Mesodermal cell (in vitro differentiated cells): ENCODE data around the gene TMEM132D.

ENCODE experiments used
- H3K27ac ChIP-seq: 2 replicates; pipeline ENCODE4 v1.7.0; 2013; ENCODE audit warnings: mild to moderate bottlenecking, low read depth, low read length, moderate library complexity; ENCODE audit not compliant: severe bottlenecking
- H3K36me3 ChIP-seq: 2 replicates; pipeline ENCODE4 v1.7.1; 2013; ENCODE audit warnings: mild to moderate bottlenecking, low read length, moderate library complexity; ENCODE audit not compliant: control insufficient read depth, insufficient read depth
- H3K4me1 ChIP-seq: one replicate; pipeline ENCODE4 v1.7.1; 2013; ENCODE audit warnings: mild to moderate bottlenecking, low read length; ENCODE audit not compliant: insufficient read depth, control insufficient read depth, poor library complexity, severe bottlenecking
- H3K4me3 ChIP-seq: 2 replicates; pipeline ENCODE4 v1.7.0; 2013; ENCODE audit warnings: low read length, control low read depth, mild to moderate bottlenecking; ENCODE audit not compliant: insufficient read depth, poor library complexity, severe bottlenecking; ENCODE audit errors: extremely low read depth
- H3K9me3 ChIP-seq: 2 replicates; pipeline ENCODE4 v1.7.1; 2013; ENCODE audit warnings: mild to moderate bottlenecking, low read length, moderate library complexity; ENCODE audit not compliant: control insufficient read depth
- WGBS, 2 experiments: methylation state at CpG; one replicate each; pipeline ENCODE4 v1.1.5; 2013; ENCODE audit warnings: missing lambda C conversion rate in 2 of 2; ENCODE audit not compliant: insufficient coverage in 2 of 2; 5-methylcytosine and 5-hydroxymethylcytosine counted together

The TMEM132D gene

DNA sequence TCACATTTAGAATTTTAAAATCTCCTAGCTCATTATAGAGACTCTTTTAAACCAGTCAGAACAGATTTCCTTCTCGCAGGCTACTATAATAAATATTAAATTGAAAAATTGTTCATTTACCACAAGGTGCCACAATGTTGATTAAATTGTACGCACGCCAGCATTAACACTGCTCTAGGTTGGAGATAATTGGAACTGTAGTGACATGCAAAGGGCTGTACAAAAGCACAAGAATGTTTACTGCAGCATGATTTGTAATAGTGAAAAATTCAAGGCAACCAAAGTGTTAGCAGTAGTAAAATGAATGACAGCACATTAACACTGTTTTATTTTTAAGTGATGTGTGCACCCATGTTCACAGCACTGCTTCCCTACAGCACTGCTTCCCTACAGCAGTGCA, 52.5 kb downstream of the TMEM132D start:
- 75 to 100% methylated on average over 2 of the region's 3 CpGs for WGBS, 2 experiments

DNA sequence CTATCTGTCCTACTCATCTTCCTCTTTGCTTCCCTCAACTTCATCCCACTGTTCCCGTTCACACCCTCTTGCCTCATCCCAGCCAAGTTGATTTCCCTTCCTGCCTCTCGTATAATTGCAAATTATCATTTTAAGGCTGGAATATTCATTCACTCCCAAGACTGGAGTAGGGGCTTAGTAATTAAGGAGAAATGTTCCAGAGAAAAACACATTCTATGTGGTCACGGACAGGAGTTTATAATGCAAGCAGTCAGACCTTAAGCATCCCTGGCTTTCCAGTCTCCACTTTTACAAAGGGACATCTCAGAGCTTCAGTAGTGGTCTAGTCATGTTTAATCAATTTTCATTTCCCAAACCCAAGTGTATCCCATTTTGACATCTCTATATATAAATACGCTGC, 54.9 kb downstream of the TMEM132D start:
- no peaks in the 10 kb centered on the region for H3K9me3 ChIP-seq
- no peak overlapping the region for H3K4me3 ChIP-seq
- no peak overlapping the region for H3K27ac ChIP-seq
- H3K4me1 ChIP-seq: no peaks in the 10 kb centered on the region
- no peaks in the 10 kb centered on the region for H3K36me3 ChIP-seq
- WGBS, 2 experiments: 81 to 100% methylated on average over 2 to 3 of the region's 4 CpGs

More for the DNA sequence above, 52.5 kb downstream of the TMEM132D start:
- Histone ChIP-seq H3K4me1 (no peaks in the 10 kb centered on the region), H3K9me3 (no peaks in the 10 kb centered on the region), H3K36me3 (no peaks in the 10 kb centered on the region), H3K27ac (no peak overlapping the region), H3K4me3 (no peak overlapping the region)

DNA sequence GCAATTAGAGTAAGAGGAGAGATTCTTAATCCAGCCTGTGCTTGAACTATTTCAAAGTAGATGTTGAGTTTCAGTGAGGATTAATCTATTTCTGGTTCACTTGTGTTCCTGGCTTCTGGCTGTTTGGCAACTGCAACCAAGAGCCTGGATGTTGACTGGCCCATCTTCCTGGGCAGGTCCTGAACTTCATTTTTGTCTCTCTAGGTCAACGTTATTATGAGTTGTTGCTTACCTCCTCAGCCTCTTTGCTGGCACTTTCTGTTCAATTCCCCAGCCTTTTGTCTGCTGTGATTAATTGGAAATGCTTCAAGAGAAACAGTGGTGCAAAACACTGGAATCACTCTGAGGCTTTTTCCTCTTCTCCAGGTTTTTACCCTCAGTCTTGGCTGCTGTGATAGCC, 56.8 kb downstream of the TMEM132D start:
- 83 to 86% methylated on average over 1 of the region's 1 CpG for WGBS, 2 experiments
- Histone ChIP-seq H3K27ac (no peak overlapping the region), H3K36me3 (no peaks in the 10 kb centered on the region), H3K4me3 (no peak overlapping the region), H3K4me1 (no peaks in the 10 kb centered on the region), H3K9me3 (no peaks in the 10 kb centered on the region)

DNA sequence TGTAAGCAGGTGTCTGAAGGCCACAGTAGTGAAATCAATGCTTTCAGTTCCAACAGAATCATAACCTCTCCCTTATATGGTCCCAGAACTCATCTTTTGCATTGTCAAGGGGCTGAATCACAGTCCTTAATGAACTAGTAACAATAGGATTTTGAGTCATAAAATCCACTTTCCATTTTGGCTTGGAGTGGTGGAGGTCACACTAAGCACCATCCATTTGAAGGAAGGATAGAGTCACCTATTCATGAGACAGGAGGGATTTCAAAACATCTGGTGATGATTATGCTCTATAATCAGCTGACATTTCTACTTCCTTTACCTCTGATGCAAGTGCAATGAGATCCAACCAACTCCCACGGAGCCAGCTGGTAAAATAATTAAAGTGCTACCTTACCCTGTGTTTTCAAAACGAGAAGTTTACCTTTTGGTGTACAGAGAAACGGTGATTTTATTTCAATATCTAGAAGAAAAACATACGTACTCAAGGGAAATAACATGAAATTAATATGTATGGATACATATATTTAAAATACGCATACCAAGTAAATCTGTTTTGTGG, 59.1 kb downstream of the TMEM132D start:
- WGBS, 2 experiments: no CpG with 5 or more reads among the region's 5 CpGs

GRCh38 chr12:129841251-129841650, 62.6 kb downstream of the TMEM132D start:
- no peaks in the 10 kb centered on the region for H3K9me3 ChIP-seq
- no peaks in the 10 kb centered on the region for H3K36me3 ChIP-seq
- H3K27ac ChIP-seq: no peak overlapping the region
- 100% methylated on average over 1 of the region's 3 CpGs; no CpG with 5 or more reads in 1 of the 2 experiments for WGBS, 2 experiments
- no peaks in the 10 kb centered on the region for H3K4me1 ChIP-seq
- no peak overlapping the region for H3K4me3 ChIP-seq

More for the DNA sequence above, 59.1 kb downstream of the TMEM132D start:
- Histone ChIP-seq H3K27ac (no peak overlapping the region), H3K36me3 (no peaks in the 10 kb centered on the region), H3K4me1 (no peaks in the 10 kb centered on the region), H3K4me3 (no peak overlapping the region), H3K9me3 (no peaks in the 10 kb centered on the region)

DNA sequence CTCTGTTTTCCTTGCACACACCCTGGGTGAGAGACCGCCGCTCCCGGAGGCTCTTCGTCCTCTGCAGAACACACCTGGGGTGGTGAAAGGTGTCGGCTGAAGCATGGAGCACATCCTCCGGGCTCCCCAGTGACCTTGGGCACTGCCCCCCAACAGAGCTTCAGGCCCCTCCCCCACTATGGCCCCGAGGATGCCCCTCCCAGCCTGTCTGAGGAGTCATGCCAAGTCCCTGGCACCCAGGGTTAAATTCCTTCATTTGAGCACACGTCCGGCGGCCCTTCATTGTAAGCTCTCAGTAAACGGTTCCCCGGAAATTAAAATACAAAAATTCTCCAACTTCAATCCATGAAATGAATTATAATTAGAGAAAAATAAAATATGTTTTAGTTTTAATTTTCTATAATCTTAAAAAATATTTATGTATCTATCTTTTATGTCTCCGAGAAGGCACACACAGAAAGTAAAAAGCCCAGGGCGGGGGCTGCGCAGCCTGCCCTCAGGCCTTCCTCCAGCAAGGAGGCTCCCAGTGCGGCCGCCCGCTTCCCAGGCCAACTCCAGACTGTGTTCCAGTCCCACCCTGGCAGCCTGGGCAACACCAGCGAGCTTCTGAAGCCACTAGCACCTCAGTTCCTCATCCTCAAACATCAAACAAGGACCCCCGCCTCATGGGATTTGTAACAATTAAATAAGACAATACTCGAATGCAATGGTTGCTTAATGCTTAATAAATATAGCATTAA, 63.5 kb downstream of the TMEM132D start:
- Histone ChIP-seq H3K9me3 (no peaks in the 10 kb centered on the region), H3K27ac (no peak overlapping the region), H3K4me3 (no peak overlapping the region), H3K36me3 (no peaks in the 10 kb centered on the region), H3K4me1 (no peaks in the 10 kb centered on the region)
- 95% methylated on average over 7 to 8 of the region's 21 CpGs for WGBS, 2 experiments

DNA sequence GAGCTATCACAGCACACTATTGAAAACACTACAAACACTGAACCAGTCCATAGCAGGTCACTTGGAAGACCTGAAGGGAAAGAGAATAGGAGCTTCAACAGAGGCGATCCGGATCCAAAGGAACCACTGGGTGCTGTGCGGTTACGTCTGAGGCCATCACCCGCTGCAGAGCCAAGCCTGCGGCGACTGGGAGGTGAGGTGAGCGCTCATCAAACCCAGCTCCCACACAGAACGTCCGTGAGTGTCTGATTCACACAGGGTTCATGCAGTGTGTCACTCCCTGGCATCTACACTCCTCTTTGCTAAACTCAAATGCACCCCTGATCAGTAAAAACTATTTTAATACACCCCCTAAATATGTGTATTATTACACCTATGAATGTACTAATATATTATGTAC, 64.1 kb downstream of the TMEM132D start:
- Histone ChIP-seq H3K36me3 (no peaks in the 10 kb centered on the region), H3K4me1 (no peaks in the 10 kb centered on the region), H3K4me3 (no peak overlapping the region), H3K9me3 (no peaks in the 10 kb centered on the region), H3K27ac (no peak overlapping the region)
- WGBS, 2 experiments: 85 to 92% methylated on average over 10 of the region's 10 CpGs

- Histone ChIP-seq H3K36me3 (no peaks in the 10 kb centered on the region), H3K4me3 (no peak overlapping the region), H3K9me3 (no peaks in the 10 kb centered on the region), H3K27ac (no peak overlapping the region), H3K4me1 (no peaks in the 10 kb centered on the region)
- WGBS, 2 experiments: 88% methylated on average over 11 to 12 of the region's 16 CpGs
Measured at GRCh38 chr12:129831294-129831693, 72.5 kb downstream of the TMEM132D start.

GRCh38 chr12:129830796-129831195, 73.0 kb downstream of the TMEM132D start:
- Histone ChIP-seq H3K36me3 (no peaks in the 10 kb centered on the region), H3K4me1 (no peaks in the 10 kb centered on the region), H3K9me3 (no peaks in the 10 kb centered on the region), H3K4me3 (no peak overlapping the region), H3K27ac (no peak overlapping the region)
- 46 to 80% methylated on average over 1 to 2 of the region's 4 CpGs for whole genome bisulfite sequencing, 2 experiments

DNA sequence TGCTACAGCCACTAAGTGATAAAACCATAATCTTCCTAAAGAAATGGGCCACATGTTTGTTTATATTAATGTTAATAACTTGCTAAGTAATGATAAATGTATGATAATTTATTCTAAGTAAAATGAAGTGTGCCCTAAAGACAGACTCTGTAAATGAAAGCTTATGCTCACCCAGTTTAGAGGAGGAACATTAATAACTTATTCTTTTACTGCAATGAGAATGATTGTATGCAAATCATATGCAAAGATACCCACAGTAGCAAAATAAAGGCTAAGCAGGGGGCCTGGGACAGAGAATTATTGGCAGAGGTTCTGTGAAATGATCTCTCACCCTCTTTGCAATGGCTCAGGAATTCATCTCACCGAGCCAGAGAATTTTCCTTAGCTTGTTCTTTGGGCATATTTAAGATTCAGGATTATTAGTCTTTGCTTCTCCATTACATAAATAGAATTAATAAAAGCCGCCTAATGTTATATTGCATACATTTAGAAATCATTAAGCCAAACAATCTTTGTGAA, 75.9 kb downstream of the TMEM132D start:
- no CpG with 5 or more reads among the region's 2 CpGs for WGBS, 2 experiments
- H3K4me3 ChIP-seq: no peak overlapping the region
- no peaks in the 10 kb centered on the region for H3K4me1 ChIP-seq
- H3K9me3 ChIP-seq: no peaks in the 10 kb centered on the region
- no peaks in the 10 kb centered on the region for H3K36me3 ChIP-seq
- H3K27ac ChIP-seq: no peak overlapping the region
